NCI-H146 treated with DMSO at 0.1 percent for 48 hours (cell line): Measurements from ENCODE around the gene C21orf58.
"Not testable (repeated sequence)": the region's sequence is repeated elsewhere in the genome, so short reads cannot be mapped to it uniquely, and the experiment has no call there.

Experiments
- DNase-seq: peaks from one replicate; lab custom pipeline; 2025; ENCODE audit not compliant: unreplicated experiment; lab: John Stamatoyannopoulos, UW

C21orf58 gene

GRCh38 chr21:46325073-46325912 is 1.6 kb upstream of the C21orf58 start:
- DNase-seq = no peak

GRCh38 chr21:46324390-46325072 is 861 bp upstream of the C21orf58 start:
- peak; percentile 52 for DNase-seq

- DNase-seq = no peak
These were observed 402 bp downstream of the C21orf58 start for GRCh38 chr21:46323227-46323709.

- no peak for DNase-seq
These were observed 1.1 kb downstream of the C21orf58 start for GRCh38 chr21:46322351-46323226.

- no peak for DNase-seq
These were observed 3.3 kb downstream of the C21orf58 start for GRCh38 chr21:46320331-46320801.

GRCh38 chr21:46319186-46319585 is 4.5 kb downstream of the C21orf58 start:
- no peak for DNase-seq

- DNase-seq = no peak
These were observed 5.2 kb downstream of the C21orf58 start for GRCh38 chr21:46318464-46318845.

- peak; percentile 75 for DNase-seq
These were observed 5.8 kb downstream of the C21orf58 start for GRCh38 chr21:46317710-46318463.

GRCh38 chr21:46316708-46317324 is 6.9 kb downstream of the C21orf58 start:
- no peak for DNase-seq

GRCh38 chr21:46314441-46315020 is 9.1 kb downstream of the C21orf58 start:
- DNase-seq = no peak

GRCh38 chr21:46312949-46313348 is 10.7 kb downstream of the C21orf58 start:
- no peak for DNase-seq

- no peak for DNase-seq
These were observed 12.1 kb downstream of the C21orf58 start for GRCh38 chr21:46311568-46311967.

- not testable (repeated sequence) for DNase-seq
These were observed 13.4 kb downstream of the C21orf58 start for GRCh38 chr21:46310260-46310659.

GRCh38 chr21:46308431-46308830 is 15.2 kb downstream of the C21orf58 start:
- DNase-seq = no peak

- no peak for DNase-seq
These were observed 16.0 kb downstream of the C21orf58 start for GRCh38 chr21:46307625-46308024.

- DNase-seq = no peak
These were observed 18.7 kb downstream of the C21orf58 start for GRCh38 chr21:46304955-46305354.

- DNase-seq = no peak
These were observed 19.2 kb downstream of the C21orf58 start for GRCh38 chr21:46304437-46304836.

GRCh38 chr21:46301759-46302158 is 21.9 kb downstream of the C21orf58 start:
- no peak for DNase-seq

- DNase-seq = no peak
These were observed 24.5 kb downstream of the C21orf58 start for GRCh38 chr21:46299167-46299566.
